Heart right ventricle (tissue), 16 donors: ENCODE measurements around the gene PDIA2. TPM values are rescaled to one million over a fixed set of nuclear protein-coding genes. Genes with fewer than 3 reads are reported as not detected.

Experiments used
- ATAC-seq, 8 donors: fragments of 200-7000 bp; cut with Tn5 transposase; one replicate each; pipeline ENCODE4 v1.9.1; 2020; ENCODE audit warnings: mild to moderate bottlenecking in 8 of 8, moderate library complexity in 8 of 8, moderate number of reproducible peaks in 1 of 8
- DNase-seq, 2 donors: peaks; one replicate each; pipeline ENCODE4 v3.0.0-alpha.2; 2020
- H3K27ac ChIP-seq, 10 donors: fragments of 200-600 bp; sonication (generic) in 2 of 10; one replicate each; pipeline versions ENCODE4 v1.5.0 to v1.8.0; 2020 to 2022; ENCODE audit warnings: mild to moderate bottlenecking in 3 of 10
- H3K27me3 ChIP-seq, 7 donors: fragments of 200-600 bp; one replicate each; pipeline ENCODE4 v1.8.0; 2021 to 2022; ENCODE audit warnings: mild to moderate bottlenecking in 2 of 7
- H3K36me3 ChIP-seq, 9 donors: fragments of 200-600 bp; sonication (generic) in 1 of 9; one replicate each; pipeline versions ENCODE4 v1.5.0 to v1.8.0; 2020 to 2022; ENCODE audit warnings: mild to moderate bottlenecking in 2 of 9
- H3K4me1 ChIP-seq, 9 donors: fragments of 200-600 bp; sonication (generic) in 1 of 9; one replicate each; pipeline versions ENCODE4 v1.5.0 to v1.8.0; 2020 to 2022; ENCODE audit warnings: mild to moderate bottlenecking in 4 of 9
- H3K4me3 ChIP-seq, 10 donors: fragments of 200-600 bp; sonication (generic) in 2 of 10; one replicate each; pipeline versions ENCODE4 v1.5.0 to v1.8.0; 2020 to 2022; ENCODE audit warnings: mild to moderate bottlenecking in 7 of 10, moderate library complexity in 2 of 10
- H3K9me3 ChIP-seq, 11 donors: fragments of 200-600 bp in 10 of 11; sonication (generic) in 2 of 11; one replicate each; pipeline versions ENCODE4 v1.5.0 to v1.8.0; 2013 to 2022; ENCODE audit warnings: mild to moderate bottlenecking in 2 of 11, control low read depth in 1 of 11, moderate library complexity in 1 of 11
- WGBS, 2 donors: extraction: QIAGEN DNeasy Blood & Tissue Kit; methylation state at CpG; one replicate each; pipeline ENCODE4 v1.1.7; 2013; ENCODE audit warnings: inconsistent platforms in 1 of 2; 5-methylcytosine and 5-hydroxymethylcytosine counted together
- intact Hi-C, 10 donors: fragments of 100-400 bp; cut with DNase I; formaldehyde crosslinking; loops; one replicate each; pipeline versions ENCODE4 v1.11.1 to v1.14.2; 2022
- polyA plus RNA-seq, 2 donors: library from polyadenylated mRNA; stranded (reverse); fragments of 200-250 nt; gene quantifications; one replicate each; pipeline ENCODE4 v1.2.3, GENCODE V29; 2013
- total RNA-seq, 10 donors: library from RNA; stranded (reverse); fragmentation: NEBNext Ultra II Directional in 3 of 10; extraction: Animal tissue kit (Norgen Biotek cat#: 25700) in 3 of 10; gene quantifications; one replicate each; pipeline versions ENCODE4 v1.2.1 to v1.2.4, GENCODE V29; 2021 to 2023
- TF ChIP-seq, protein P1 (sequence below), 9 donors: fragments of 200-600 bp; sonication (generic) in 2 of 9; IDR thresholded peaks; one replicate each; pipeline versions ENCODE4 v1.5.0 to v1.8.0; 2021 to 2022; ENCODE audit warnings: antibody characterized with exemption in 9 of 9, mild to moderate bottlenecking in 5 of 9, moderate library complexity in 1 of 9
- donor health status: Arrhythmogenic right ventricular cardiomyopathy.
- donor health status: ischemic (EF 13 %, LVEDD 7.1; RV severe dilation, severe dysfunction).
- donor health status: healthy with polysubstance abuse.
- donor health status: DM: no; HTN: yes; CAD: no.
- donor health status: DM: no; HTN: no; CAD: no.
- donor health status: ischemic (EF 25% LVEDD 6.9; RV normal size, moderate dysfunction).
- donor health status: ischemic (EF 25% LVEDD 5.7; RV mildly dilated, moderate dysfunction).
- donor health status: healthy.
- donor health status: DM: yes; HTN: yes; CAD: no.
- donor health status: Ischemic cardiomyopathy.
- donor health status: ischemic (EF 35%, LVEDD 5.7; RV mildly dilated, moderate dysfunction).
- donor health status: nonischemic (EF 11% LVEDD 7.7; RV severe dilation, severe dysfunction).
- donor health status: DM: yes; HTN: yes; CAD: no.
- donor health status: PGD.
- donor health status: ischemic (EF 29% LVEDD 5.4; RV normal size, mild dysfunction).
- donor health status: nonischemic (EF 23%, LVEDD 6.1; RV moderate dilation, normal function).

Gene PDIA2
- total and polyA plus RNA-seq, 12 donors, result 0.32 to 14.0 (median 2.9) TPM

DNA sequence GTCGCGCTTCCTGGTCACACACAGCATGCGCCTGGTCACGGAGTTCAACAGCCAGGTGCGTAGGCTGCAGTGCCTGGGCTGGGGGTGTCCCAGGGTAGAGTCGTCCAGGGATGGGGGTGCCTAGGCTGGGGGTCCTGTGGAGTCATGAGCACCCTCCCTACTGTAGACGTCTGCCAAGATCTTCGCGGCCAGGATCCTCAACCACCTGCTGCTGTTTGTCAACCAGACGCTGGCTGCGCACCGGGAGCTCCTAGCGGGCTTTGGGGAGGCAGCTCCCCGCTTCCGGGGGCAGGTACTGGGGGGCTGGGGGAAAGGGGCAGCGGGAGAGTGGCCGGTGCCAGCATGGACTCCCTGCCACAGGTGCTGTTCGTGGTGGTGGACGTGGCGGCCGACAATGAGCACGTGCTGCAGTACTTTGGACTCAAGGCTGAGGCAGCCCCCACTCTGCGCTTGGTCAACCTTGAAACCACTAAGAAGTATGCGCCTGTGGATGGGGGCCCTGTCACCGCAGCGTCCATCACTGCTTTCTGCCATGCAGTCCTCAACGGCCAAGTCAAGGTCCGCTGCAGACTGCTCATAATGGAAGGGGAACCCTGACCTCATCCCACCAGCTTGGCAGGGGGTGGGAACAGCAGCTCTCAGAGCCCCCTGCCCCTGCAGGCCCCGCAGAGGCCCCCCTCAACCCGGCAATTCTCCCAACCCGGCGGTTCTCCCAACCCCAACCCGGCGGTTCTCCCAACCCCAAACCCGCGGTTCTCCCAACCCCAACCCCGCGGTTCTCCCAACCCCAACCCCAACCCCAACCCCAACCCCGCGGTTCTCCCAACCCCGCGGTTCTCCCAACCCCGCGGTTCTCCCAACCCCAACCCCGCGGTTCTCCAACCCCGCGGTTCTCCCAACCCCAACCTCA, 2.4 kb downstream of the PDIA2 start:
- ATAC-seq, result no peak
- H3K27me3 ChIP-seq, result peaks cover 0 to 22% (median 14%) of the 10 kb centered on the region in 7 donors
- H3K9me3 ChIP-seq, result no peaks in the 10 kb centered on the region
- no peak overlapping the region for H3K4me3 ChIP-seq
- DNase-seq, result no peak
- peaks cover 0 to 41% (median 17%) of the 10 kb centered on the region in 9 donors for H3K36me3 ChIP-seq
- WGBS, 2 donors, result 96 to 97% methylated on average over 40 to 48 of the region's 48 CpGs
- H3K4me1 ChIP-seq, result peaks cover 0 to 12% (median 10%) of the 10 kb centered on the region in 9 donors
- H3K27ac ChIP-seq, result no peak overlapping the region
- TF ChIP-seq, protein P1, sequence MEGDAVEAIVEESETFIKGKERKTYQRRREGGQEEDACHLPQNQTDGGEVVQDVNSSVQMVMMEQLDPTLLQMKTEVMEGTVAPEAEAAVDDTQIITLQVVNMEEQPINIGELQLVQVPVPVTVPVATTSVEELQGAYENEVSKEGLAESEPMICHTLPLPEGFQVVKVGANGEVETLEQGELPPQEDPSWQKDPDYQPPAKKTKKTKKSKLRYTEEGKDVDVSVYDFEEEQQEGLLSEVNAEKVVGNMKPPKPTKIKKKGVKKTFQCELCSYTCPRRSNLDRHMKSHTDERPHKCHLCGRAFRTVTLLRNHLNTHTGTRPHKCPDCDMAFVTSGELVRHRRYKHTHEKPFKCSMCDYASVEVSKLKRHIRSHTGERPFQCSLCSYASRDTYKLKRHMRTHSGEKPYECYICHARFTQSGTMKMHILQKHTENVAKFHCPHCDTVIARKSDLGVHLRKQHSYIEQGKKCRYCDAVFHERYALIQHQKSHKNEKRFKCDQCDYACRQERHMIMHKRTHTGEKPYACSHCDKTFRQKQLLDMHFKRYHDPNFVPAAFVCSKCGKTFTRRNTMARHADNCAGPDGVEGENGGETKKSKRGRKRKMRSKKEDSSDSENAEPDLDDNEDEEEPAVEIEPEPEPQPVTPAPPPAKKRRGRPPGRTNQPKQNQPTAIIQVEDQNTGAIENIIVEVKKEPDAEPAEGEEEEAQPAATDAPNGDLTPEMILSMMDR (IDR thresholded peaks at IDR 0.05), result no peak
- intact Hi-C loops, result no loop called here

- intact Hi-C loops, result no loop called here
- WGBS, 2 donors, result 92 to 95% methylated on average over 22 of the region's 22 CpGs
- TF ChIP-seq, protein P1 (IDR thresholded peaks at IDR 0.05), result no peak
- Histone ChIP-seq H3K36me3 (peaks cover 0 to 54% (median 17%) of the 10 kb centered on the region in 9 donors), H3K4me3 (no peak overlapping the region), H3K27ac (no peak overlapping the region), H3K9me3 (no peaks in the 10 kb centered on the region), H3K27me3 (peaks cover 0 to 9% (median 4%) of the 10 kb centered on the region in 7 donors), H3K4me1 (peaks cover 0 to under 1% (median 0%) of the 10 kb centered on the region in 9 donors)
- no peak for ATAC-seq
- no peak for DNase-seq
Measured at GRCh38 chr16:286491-287297, 3.7 kb downstream of the PDIA2 start.

- ATAC-seq (no peak), DNase-seq (no peak)
- WGBS, 2 donors, result 89% methylated on average over 16 of the region's 16 CpGs
- TF ChIP-seq, protein P1 (IDR thresholded peaks at IDR 0.05), result no peak
- H3K4me3 ChIP-seq, result no peak overlapping the region
- H3K27me3 ChIP-seq, result peaks cover 0 to 3% (median 0%) of the 10 kb centered on the region in 7 donors
- H3K27ac ChIP-seq, result no peak overlapping the region
- no peaks in the 10 kb centered on the region for H3K4me1 ChIP-seq
- H3K36me3 ChIP-seq, result peaks cover 0 to 60% (median 17%) of the 10 kb centered on the region in 9 donors
- H3K9me3 ChIP-seq, result no peaks in the 10 kb centered on the region
- intact Hi-C loops, result no loop called here
Measured at GRCh38 chr16:287298-287811, 4.4 kb downstream of the PDIA2 start.
